ENCODE measurements around the gene SIRT5. TPM values are rescaled to one million over a fixed set of nuclear protein-coding genes. Genes with fewer than 3 reads are reported as not detected.

Gene SIRT5
- total RNA-seq, 1 experiment from 2014 or later, result 13.8 TPM

DNA sequence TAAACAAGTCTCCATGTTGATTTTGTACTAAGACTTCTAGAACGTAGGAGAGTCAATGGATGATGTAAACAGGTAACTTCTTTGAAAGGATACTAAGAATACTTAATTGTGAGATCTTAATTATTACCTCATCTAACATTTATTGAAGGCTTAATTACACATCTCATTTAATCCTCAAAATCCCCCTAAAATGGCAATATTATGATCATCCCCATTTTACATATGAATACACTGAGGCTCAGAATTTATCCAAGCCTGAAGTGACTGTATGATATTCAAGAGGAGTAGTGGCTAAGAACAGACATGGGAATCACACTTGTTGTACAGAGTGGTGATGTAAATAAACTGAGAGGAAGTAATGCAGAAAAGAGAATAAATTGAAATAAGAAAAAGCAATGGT lies 63.6 kb downstream of the SIRT5 start:
- Histone ChIP-seq H3K9ac (ENCODE audit: low read length) (no peak overlapping the region), H3K36me3 (ENCODE audit: control insufficient read depth in 1 of 2, insufficient read depth in 2 of 2, low read length in 2 of 2) (peaks cover 12 to 14% of the 10 kb centered on the region in 2 experiments; a peak in 2 of 4 replicates), H3K9me2 (ENCODE audit: insufficient read depth) (no peaks in the 10 kb centered on the region), H3K4me1 (ENCODE audit: control insufficient read depth in 1 of 2, insufficient read depth in 2 of 2, low read length in 2 of 2) (no peaks in the 10 kb centered on the region), H3K9me3 (ENCODE audit: control insufficient read depth in 1 of 2, insufficient read depth in 1 of 2, low read depth in 1 of 2, low read length in 2 of 2) (no peaks in the 10 kb centered on the region), H2AFZ (ENCODE audit: low read depth, low read length, poor library complexity, severe bottlenecking) (no peak overlapping the region), H3K4me3 (replicated peaks in 1 of 2; ENCODE audit: low read depth in 1 of 2, low read length in 2 of 2) (no peak overlapping the region), H3K27me3 (ENCODE audit: insufficient read depth, low read length) (no peaks in the 10 kb centered on the region), H3K79me2 (ENCODE audit: insufficient read depth, low read length) (no peaks in the 10 kb centered on the region), H4K20me1 (ENCODE audit: insufficient read depth) (no peaks in the 10 kb centered on the region), H3K4me2 (ENCODE audit: low read length) (no peak overlapping the region), H3K27ac (ENCODE audit: low read depth, low read length) (no peak overlapping the region)
- intact Hi-C loops (cut with micrococcal nuclease), result no loop called here
- BruUV-seq (replicated peaks), result no TSS peak
- CTCF ChIA-PET, result no interaction called here
- RAD21 ChIA-PET (ENCODE audit: low non-redundant PET in 1 of 2, low total read pairs in 2 of 2, uncharacterized antibody in 2 of 2, unreplicated experiment in 2 of 2), result no interaction called here
- POLR2A ChIA-PET, result no interaction called here
- DNase-seq (ENCODE audit: low read depth, low spot score), result no peak
- TF ChIP-seq, protein P1, sequence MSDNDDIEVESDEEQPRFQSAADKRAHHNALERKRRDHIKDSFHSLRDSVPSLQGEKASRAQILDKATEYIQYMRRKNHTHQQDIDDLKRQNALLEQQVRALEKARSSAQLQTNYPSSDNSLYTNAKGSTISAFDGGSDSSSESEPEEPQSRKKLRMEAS (IDR thresholded peaks at IDR 0.05), result no peak
- TF ChIP-seq SIN3A (IDR thresholded peaks at IDR 0.05; ENCODE audit: low read depth) (no peak), POLR2AphosphoS5 (IDR thresholded peaks at IDR 0.05; ENCODE audit: low read depth, low read length) (no peak), POLR2A (IDR thresholded peaks at IDR 0.05; ENCODE audit: borderline replicate concordance, extremely low read depth, insufficient read depth, insufficient read length) (no peak), RAD21 (IDR thresholded peaks at IDR 0.05; ENCODE audit: low read depth) (no peak), CEBPB (IDR thresholded peaks at IDR 0.05; ENCODE audit: low read depth) (no peak)
- ATAC-seq, result no peak

DNA sequence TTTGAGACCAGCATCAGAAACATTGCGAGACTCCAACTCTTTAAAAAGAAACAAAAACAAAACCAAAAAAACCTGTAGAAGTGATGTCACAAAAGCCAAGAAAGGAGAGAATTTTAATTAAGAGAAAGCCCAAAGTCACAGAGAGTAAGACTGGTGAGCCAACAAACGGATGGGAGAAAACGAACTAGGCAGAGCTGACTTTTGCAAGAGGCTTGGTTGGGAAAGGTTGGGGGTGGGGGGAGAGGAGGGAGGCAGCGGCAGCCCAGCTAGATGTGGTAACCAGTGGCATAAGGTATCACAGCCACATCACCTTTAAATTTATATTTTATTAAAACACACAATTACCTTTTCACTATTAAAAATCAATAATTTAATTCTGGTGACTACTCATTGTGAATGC lies 64.2 kb downstream of the SIRT5 start:
- BruUV-seq (replicated peaks), result no TSS peak
- CTCF ChIA-PET, result interaction anchor here (1.3 kb wide), 1 partner anchor 14 kb away, joined by 4 read pairs; no protein-coding TSS in a partner anchor
- POLR2A ChIA-PET, result no interaction called here
- Histone ChIP-seq H2AFZ (ENCODE audit: low read depth, low read length, poor library complexity, severe bottlenecking) (no peak overlapping the region), H3K9me3 (ENCODE audit: control insufficient read depth in 1 of 2, insufficient read depth in 1 of 2, low read depth in 1 of 2, low read length in 2 of 2) (no peaks in the 10 kb centered on the region), H3K9me2 (ENCODE audit: insufficient read depth) (no peaks in the 10 kb centered on the region), H3K79me2 (ENCODE audit: insufficient read depth, low read length) (no peaks in the 10 kb centered on the region), H3K4me1 (ENCODE audit: control insufficient read depth in 1 of 2, insufficient read depth in 2 of 2, low read length in 2 of 2) (no peaks in the 10 kb centered on the region), H4K20me1 (ENCODE audit: insufficient read depth) (no peaks in the 10 kb centered on the region), H3K4me2 (ENCODE audit: low read length) (no peak overlapping the region), H3K9ac (ENCODE audit: low read length) (no peak overlapping the region), H3K27me3 (ENCODE audit: insufficient read depth, low read length) (no peaks in the 10 kb centered on the region), H3K4me3 (replicated peaks in 1 of 2; ENCODE audit: low read depth in 1 of 2, low read length in 2 of 2) (no peak overlapping the region), H3K36me3 (ENCODE audit: control insufficient read depth in 1 of 2, insufficient read depth in 2 of 2, low read length in 2 of 2) (peaks cover 12 to 17% of the 10 kb centered on the region in 2 experiments; a peak in 2 of 4 replicates), H3K27ac (ENCODE audit: low read depth, low read length) (no peak overlapping the region)
- RAD21 ChIA-PET (ENCODE audit: low non-redundant PET in 1 of 2, low total read pairs in 2 of 2, uncharacterized antibody in 2 of 2, unreplicated experiment in 2 of 2), result no interaction called here
- no peak for DNase-seq (ENCODE audit: low read depth, low spot score)
- ATAC-seq, result no peak
- intact Hi-C loops (cut with micrococcal nuclease), result no loop called here
- TF ChIP-seq RAD21 (IDR thresholded peaks at IDR 0.05; ENCODE audit: low read depth) (no peak), ZFX (IDR thresholded peaks at IDR 0.05) (no peak), SRF (IDR thresholded peaks at IDR 0.05; ENCODE audit: low read depth) (no peak), JUND (IDR thresholded peaks at IDR 0.05) (no peak), EZH2 (IDR thresholded peaks at IDR 0.05) (no peak), CBX3 (IDR thresholded peaks at IDR 0.05; ENCODE audit: low read depth) (no peak), SP1 (IDR thresholded peaks at IDR 0.05; ENCODE audit: low read depth) (no peak), EZH2phosphoT487 (IDR thresholded peaks at IDR 0.05; ENCODE audit: borderline replicate concordance) (no peak), ZNF274 (IDR thresholded peaks at IDR 0.05; ENCODE audit: low read depth, low read length) (no peak), CEBPB (IDR thresholded peaks at IDR 0.05; ENCODE audit: low read depth) (no peak), POLR2AphosphoS5 (IDR thresholded peaks at IDR 0.05; ENCODE audit: low read depth, low read length) (no peak), POLR2A (IDR thresholded peaks at IDR 0.05; ENCODE audit: borderline replicate concordance, extremely low read depth, insufficient read depth, insufficient read length) (no peak), YY1 (IDR thresholded peaks at IDR 0.05; ENCODE audit: extremely low read depth, insufficient replicate concordance, low read depth, low read length) (no peak), FOSL1 (IDR thresholded peaks at IDR 0.05; ENCODE audit: low read depth) (no peak), SIN3A (IDR thresholded peaks at IDR 0.05; ENCODE audit: low read depth) (no peak), ELF1 (IDR thresholded peaks at IDR 0.05; ENCODE audit: borderline replicate concordance, low read depth) (no peak)
- TF ChIP-seq, protein P2, sequence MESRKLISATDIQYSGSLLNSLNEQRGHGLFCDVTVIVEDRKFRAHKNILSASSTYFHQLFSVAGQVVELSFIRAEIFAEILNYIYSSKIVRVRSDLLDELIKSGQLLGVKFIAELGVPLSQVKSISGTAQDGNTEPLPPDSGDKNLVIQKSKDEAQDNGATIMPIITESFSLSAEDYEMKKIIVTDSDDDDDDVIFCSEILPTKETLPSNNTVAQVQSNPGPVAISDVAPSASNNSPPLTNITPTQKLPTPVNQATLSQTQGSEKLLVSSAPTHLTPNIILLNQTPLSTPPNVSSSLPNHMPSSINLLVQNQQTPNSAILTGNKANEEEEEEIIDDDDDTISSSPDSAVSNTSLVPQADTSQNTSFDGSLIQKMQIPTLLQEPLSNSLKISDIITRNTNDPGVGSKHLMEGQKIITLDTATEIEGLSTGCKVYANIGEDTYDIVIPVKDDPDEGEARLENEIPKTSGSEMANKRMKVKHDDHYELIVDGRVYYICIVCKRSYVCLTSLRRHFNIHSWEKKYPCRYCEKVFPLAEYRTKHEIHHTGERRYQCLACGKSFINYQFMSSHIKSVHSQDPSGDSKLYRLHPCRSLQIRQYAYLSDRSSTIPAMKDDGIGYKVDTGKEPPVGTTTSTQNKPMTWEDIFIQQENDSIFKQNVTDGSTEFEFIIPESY (IDR thresholded peaks at IDR 0.05; ENCODE audit: extremely low read depth, insufficient replicate concordance, low read length), result no peak
- TF ChIP-seq, protein P3, sequence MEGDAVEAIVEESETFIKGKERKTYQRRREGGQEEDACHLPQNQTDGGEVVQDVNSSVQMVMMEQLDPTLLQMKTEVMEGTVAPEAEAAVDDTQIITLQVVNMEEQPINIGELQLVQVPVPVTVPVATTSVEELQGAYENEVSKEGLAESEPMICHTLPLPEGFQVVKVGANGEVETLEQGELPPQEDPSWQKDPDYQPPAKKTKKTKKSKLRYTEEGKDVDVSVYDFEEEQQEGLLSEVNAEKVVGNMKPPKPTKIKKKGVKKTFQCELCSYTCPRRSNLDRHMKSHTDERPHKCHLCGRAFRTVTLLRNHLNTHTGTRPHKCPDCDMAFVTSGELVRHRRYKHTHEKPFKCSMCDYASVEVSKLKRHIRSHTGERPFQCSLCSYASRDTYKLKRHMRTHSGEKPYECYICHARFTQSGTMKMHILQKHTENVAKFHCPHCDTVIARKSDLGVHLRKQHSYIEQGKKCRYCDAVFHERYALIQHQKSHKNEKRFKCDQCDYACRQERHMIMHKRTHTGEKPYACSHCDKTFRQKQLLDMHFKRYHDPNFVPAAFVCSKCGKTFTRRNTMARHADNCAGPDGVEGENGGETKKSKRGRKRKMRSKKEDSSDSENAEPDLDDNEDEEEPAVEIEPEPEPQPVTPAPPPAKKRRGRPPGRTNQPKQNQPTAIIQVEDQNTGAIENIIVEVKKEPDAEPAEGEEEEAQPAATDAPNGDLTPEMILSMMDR (IDR thresholded peaks at IDR 0.05 in 2 of 3, conservative IDR thresholded peaks at IDR 0.05 in 1 of 3; ENCODE audit: borderline replicate concordance in 1 of 3, insufficient read depth in 1 of 3, low read depth in 2 of 3, low read length in 2 of 3), result no peak
